Hematopoietic multipotent progenitor cell treated with erythropoietin and hydrocortisone succinate and interleukin-3 and kit ligand, for 4 days (in vitro differentiated cells): Measurements from ENCODE around the gene RNF186.

ENCODE experiments used
- DNase-seq: peaks from one replicate; pipeline ENCODE4 v3.0.0-alpha.2; 2015

Gene RNF186

DNA sequence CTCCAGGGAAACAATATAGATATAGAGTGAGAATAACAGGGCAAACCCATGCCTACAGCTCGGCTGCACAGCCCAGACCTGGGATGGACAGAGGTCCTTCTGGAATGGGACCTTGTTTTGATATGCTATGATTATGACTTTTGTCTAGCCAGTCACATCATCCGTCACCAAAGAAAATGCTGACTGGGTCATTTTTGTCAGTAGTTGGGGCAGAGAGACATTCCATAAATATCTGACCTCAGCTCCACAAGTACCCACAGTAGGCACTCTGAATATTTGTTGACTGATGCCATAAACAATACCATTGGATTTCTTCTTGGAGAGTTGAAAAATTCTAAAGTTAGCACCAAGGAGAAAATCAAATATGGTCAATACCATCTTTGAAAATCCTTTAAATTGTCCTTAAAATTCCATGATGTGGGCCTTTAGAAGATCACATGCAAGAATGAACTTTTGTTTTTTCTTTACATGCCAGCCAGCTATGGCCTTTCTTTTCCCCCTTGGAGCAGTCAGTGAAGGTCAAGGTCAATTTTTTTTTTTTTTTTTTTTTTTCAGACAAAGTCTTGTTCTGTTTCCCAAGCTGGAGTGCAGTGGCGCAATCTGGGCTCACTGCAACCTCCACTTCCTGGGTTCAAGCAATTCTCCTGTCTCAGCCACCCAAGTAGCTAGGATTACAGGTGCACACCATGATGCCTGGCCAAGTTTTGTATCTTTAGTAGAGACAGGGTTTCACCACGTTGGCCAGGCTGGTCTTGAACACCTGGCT is 22.7 kb downstream of the RNF186 start:
- DNase-seq: no peak

DNA sequence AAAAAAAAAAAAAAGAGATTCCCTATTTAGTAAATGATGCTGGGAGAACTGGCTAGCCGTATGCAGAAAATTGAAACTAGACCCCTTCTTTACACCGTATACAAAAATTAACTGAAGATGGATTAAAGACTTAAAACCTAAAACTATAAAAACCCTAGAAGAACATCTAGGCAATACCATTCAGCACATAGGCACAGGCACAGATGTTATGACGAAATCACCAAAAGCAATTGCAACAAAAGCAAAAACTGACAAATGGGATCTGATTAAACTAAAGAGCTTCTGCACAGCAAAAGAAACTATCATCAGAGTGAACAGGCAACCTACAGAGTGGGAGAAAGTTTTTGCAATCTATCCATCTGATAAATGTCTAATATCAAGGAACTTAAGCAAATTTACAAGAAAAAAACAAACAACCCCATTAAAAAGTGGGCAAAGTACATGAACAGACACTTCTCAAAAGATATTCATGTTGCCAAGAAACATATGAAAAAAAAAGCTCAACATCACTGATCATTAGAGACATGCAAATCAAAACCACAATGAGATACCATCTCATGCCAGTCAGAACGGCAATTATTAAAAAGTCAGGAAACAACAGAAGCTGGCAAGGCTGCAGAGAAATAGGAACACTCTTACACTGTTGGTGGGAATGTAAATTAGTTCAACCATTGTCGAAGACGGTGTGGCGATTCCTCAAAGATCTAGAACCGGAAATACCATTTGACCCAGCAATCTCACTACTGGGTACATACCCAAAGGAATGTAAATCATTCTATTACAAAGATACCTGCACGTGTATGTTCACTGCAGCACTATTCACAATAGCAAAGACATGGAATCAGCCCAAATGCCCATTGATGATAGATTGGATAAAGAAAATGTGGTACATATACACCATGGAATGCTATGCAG is 24.8 kb downstream of the RNF186 start:
- peak; percentile 34 for DNase-seq

DNA sequence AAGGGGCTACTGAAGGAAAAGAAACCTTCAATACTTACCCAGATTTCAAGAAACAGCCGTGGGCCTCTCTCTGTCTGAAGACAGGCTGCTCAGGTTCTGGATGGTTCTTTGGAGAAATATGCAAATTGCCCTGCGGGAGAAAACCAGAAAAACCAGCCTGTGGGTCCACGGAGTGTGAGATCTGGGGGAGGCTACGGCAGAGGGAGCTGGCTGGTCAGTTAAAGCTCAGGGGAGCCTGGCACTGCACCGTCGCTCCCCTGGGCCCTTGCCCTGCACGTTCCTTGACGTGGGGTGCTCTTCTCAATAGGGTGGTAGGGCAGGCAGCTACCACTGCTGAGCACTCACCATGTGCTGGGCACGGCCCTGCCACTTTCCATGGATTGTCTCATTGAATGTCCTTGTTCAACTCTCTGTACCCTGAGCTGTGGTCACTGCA is 28.1 kb downstream of the RNF186 start:
- no peak for DNase-seq

DNA sequence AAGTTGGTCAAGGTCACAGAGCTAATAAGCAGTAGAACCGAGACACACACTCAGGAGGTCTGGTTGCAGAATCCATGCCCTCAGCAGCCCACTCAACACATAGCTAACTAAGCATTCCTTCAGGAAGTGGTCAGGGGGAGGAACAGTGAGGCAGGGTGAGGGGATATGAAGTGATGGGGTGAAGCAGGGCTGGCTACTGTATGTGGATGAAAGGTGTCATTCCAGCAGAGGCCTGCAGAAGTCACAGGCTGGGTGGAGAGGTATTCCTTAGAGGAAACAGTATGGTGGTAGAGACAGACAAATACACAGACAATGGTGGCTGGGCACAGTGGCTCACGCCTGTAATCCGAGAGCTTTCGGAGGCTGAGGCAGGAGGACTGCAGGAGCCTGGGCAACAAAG is 29.4 kb downstream of the RNF186 start:
- no peak for DNase-seq

DNA sequence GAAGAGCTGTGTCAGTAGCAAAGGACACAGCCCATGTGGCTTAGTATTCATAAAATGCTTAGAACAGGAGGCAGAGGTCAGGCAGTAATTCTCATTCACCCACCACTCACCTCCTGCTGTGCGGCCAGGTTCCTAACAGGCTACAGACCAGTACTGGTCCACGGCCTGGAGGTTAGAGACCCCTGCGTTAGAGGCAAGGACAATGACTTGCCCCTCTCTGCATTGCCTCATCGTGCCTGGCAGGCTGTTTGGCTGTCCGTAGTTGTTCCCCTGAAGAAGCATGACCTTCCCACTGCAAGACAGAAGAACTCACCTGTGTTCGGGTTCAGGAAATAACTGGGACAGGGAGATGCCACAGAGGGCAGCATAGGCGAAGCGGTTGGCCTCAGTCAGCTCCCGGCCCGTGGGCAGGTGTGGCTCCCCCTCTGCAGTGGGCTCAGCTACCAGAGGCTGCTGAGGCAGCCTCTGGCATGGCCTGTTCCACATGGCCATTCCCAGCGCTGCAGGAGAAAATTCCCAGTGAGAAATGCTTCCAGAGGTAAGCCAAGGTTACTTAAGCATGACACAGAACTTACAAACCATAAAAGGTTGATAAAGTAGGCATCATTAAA is 34.7 kb downstream of the RNF186 start:
- DNase-seq: no peak

DNA sequence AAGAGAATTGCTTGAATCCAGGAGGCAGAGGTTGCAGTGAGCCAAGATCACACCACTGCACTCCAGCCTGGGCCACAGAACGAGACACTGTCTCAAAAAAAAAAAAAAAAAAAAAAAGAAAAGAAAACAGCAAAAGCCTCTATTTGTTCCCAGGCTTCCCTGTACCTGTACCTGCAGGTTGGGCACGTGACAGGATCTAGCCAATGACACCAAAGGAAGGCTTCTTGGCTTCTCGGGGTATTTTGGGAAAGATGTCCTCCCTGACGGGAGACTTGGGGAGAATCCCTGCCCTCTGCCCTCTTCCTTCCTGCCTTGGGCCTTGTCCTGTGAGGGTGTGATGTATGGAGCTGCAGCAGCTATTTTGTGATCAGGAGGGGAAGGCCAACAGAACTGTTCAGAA is 38.1 kb downstream of the RNF186 start:
- no peak for DNase-seq

DNA sequence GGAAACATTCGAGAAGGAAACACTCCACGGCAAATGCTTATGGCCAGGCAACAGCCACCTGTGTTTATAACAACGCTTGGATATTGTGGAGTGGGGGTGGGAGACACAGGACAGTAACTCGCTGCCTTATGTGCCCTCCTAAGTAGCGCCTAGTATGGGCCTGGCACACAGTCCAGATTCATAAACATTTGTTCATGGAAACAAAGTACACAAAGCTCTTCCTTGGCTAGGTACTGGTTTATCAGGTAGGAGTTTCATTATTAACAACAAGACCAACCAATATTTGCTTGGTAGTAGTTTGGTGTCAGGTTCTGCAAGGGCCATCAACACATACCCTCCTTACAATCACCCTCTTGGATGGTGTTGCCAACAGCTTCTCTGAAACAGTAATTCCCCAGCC is 38.8 kb downstream of the RNF186 start:
- DNase-seq: no peak

DNA sequence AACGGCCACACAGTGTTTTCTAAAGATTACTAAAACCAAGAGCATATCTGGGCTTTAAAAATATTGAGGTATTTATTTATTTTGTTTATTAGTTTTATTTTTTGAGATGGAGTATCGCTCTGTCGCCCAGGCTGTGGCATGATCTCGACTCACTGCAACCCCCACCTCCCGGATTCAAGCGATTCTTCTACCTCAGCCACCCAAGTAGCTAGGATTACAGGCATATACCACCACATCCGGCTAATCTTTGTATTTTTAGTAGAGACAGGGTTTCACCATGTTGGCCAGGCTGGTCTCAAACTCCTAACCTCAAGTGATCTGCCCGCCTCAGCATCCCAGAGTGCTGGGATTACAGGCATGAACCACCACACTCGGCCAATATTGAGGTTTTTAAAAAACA is 39.3 kb downstream of the RNF186 start:
- no peak for DNase-seq

DNA sequence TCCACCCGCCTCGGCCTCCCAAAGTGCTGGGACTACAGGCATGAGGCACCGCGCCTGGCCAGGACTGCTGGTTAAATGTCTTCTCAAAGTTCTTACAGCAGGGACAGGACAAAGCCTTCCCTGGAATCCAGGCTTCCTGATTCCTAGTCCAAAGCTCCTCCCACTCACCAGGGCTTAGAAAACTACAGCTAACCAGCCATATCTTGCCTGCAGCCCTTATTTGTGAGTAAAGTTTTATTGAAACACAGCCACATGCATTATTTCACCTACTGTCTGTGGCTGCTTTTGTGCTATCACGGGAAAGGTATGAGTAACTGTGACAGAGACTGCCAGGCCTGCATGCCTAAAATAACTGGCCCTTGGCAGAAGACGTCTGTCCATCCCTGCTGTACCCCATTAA is 39.8 kb downstream of the RNF186 start:
- DNase-seq: no peak

DNA sequence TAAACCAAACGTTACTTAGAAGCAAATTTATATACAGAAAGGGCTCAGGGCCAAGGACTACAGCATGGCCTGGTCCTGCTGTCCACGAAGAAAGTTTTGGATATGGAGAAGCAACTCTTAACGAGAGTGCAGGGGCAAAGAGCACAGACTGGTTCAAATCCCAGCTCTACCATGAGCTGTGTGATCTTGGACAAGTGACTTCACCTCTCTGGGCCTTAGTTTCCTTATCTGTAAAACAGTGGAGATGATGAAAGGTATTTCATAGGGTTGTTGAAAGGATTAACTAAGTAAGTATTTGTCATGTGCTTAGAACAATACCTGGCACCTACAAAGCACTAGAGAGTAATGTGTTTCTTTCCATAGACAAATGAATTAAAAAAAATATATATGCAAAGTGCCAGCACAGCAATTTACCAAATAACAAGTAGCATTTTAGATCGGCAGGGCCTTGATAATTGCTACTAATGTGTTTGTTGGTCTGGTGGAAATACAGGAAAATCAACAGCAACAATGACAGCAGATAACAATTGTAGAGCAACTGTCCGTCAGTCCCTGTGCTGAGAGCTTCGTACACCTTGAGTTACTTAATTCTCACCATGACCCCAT is 40.8 kb downstream of the RNF186 start:
- DNase-seq: no peak

DNA sequence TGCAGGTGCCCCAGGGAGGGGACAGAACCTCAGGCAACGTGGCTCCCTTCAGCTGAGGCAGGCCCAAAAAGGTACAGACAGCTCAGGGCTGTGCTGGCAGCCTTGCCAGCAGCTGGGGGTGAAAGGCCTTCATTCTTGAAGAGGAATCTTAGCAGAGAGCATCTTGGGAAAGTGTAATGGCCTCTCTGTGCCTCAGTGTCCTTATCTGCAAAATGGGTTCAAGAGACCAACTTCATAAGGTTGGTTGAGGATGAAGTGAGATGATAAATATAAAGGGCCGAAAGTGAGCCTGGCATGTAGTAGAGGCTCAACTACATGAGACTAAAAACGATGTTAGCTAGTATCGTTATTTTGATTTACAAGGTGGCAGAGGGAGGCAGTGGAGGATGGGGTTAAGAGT is 41.6 kb downstream of the RNF186 start:
- no peak for DNase-seq

DNA sequence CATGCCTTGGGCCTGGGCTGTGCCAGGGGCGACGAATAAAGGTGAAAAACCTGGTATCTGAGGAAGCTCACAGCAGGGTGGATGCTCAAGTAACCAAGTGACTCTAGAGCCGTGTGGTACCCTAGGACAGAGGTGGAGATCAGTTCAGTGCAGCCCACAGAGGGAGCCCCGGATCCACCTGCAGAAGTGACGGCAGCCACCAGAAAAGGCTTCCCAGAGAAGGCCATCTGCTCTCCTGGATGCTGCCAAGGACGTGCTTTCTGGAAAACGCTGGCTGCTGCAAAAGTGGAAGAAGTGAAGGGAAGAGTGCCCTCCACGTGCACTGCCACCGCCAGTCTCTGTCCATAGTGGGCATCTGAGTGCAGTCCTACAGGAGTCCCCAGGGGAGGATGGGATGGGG is 43.0 kb downstream of the RNF186 start:
- no peak for DNase-seq

DNA sequence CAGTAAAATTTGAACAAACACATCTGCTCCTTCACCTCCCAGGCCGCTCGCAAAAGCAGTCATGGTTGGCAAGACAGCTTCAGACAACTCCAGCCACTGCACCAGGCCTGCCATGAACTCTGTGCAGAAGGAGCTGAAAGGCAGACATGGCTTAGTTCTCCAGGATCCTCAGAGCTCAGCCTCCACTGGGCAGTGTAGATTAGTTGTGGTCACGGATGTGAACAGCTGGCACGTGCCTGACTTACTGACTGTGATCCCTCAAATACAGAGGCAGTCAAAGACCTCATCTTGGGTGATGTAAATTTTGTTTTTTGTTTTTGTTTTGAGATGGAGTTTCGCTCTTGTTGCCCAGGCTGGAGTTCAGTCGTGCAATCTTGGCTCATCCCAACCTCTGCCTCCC is 43.7 kb downstream of the RNF186 start:
- peak; percentile 14 for DNase-seq

DNA sequence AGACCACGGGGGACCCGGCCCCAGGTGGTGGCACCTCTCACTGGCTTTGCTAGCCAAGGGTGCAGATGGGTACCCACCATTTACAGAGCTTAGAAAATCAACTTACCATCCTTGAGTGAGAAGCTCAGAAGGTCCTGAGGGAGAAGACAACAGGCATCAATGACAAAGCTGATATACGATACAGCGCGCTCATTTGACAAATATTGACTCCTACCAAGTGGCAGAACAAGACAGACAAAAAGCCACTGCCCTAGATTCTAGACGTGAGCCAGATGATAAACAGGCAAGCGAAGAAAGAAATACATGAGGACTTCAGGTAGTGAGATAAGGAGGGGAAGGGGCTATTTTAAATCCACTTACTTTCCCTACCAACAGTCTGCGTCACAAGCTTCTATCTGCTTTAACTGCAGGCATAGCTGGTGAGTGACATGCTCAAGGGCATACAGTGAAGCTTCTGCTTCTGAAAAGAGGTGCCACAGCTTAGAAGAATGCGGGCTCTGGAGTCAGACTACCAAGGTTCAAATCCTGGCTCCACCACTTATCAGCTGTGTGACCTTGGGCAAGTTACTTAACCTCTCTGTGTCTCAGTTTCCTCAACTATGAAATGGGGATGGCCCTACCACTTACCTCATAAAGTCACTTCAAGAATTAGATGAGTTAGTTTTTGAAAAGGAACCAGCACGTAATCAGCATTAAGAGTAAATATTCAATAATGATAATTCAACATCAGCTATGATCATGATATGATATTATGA is 44.5 kb downstream of the RNF186 start:
- no peak for DNase-seq

DNA sequence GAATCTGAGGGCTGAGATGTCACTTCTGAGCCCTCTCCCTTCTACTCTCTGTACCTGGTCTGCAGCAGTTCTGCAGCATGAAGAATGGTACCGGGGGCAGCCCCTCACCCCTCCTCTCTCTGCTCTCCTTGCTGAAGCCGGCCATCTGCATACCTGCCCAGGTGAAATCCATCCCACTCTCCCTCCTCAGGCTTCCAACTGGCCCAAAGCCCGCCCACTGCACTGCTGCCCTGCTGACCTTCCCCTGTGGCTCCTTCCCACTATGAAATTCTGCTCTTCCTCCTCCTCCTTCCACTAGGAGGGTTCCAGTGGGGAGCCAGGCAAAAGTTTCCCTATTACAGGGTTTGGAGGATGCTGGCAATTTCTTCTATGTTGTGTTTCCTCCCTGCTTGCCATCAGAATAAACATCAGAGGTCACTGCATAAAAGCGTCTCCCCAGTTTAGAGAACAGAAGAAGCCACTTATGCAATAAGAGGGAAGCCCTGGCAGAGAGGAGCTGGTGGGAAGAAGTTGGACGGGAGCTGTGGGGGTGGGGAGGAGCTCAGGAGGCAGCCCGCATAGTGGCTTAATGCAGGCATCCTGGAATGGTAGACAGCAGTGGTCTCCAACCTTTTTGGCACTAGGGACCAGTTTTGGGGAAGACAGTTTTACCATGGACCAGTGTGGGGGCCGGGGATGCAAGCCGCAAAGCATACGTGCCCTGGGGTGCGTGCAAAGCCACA is 45.7 kb downstream of the RNF186 start:
- no peak for DNase-seq

DNA sequence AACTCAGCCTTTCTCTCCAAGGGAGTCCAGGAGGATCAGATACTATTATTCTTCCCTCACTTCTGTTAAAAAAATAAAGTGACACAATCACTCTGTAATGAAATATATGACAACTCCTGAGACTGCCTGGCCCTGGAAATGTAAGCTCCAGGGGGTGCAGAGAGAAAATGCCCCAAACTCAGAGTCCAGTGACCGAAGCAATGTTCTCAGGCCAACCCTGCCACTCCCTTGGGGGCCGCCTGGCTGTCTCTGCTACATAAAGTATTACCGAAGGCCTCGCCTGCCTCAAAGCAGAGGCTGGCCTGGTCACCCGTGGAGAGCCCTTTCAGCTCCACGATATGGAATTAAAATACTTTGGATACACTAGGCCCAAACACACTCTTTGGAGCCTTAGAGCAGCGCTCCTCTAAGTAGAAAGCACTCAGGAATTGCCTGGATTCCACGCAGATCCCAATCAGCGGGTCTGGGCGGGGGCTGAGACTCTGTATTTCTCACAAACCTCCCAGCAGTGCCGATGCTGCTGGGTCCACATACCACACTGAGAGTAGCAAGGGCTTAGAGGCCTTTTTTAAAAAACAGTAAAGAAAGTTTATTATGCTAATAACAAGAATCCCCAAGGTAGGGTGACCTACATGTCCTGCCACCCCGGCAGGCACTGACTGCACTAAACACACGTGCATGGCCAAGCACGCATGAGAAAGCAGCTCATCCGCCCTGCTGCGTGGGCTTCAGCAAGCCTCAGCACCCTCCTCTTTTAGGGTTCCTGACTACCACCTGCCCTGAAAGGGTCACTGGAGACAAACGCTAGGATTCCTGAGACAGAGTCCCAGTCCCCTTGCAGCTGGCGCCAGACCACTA is 46.5 kb downstream of the RNF186 start:
- DNase-seq: no peak

DNA sequence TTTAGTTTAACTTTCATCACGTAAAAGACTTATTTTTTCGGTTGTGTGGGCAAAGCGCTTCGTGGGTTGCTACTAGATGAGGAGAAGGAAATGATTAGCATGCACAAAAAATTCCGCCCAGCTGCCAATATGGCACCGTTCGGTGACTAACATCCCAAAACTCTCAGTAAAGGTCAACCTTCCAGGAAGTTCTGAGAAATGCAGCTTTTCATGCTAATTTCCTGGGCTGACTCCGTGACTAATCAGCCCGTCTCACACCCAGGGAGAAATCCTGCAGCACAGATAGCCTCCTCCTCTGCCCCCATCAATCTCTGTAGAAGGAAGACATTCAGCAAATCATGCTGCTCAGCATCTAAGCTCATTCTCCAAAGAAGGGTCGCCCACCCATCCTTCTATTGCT is 49.5 kb downstream of the RNF186 start:
- no peak for DNase-seq

DNA sequence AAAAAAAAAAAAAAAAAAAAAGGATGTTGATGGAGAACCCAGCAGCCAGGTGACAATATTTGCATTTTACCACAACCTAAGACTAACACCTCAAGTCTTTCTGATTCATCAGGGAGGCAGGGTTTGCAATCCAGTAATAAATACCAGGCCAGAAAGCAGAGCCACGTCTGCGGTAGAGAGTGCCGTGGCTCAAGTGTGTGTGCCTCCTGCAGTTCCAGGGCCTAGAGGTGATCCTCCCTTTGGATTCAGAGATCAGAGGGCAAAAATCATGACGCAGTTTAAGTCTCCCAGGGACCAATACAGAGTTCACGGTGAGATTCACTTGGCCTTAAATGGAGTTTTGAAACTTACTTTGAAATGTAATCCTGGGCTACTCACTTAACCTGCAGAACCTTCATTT is 50.2 kb downstream of the RNF186 start:
- DNase-seq: no peak
